Breast epithelium (tissue), 3 donors: ENCODE measurements around the gene TNC.

Experiments
- POLR2A ChIP-seq: fragments of 450-650 bp; IDR thresholded peaks from one replicate; pipeline ENCODE4 v1.6.1; 2016; ENCODE audit warnings: antibody characterized with exemption, mild to moderate bottlenecking, moderate library complexity
- TF ChIP-seq, protein P1 (sequence below), 3 donors: fragments of 450-650 bp; IDR thresholded peaks; one replicate each; pipeline ENCODE4 v1.5.1; 2016 to 2017; ENCODE audit warnings: antibody characterized with exemption in 3 of 3, mild to moderate bottlenecking in 3 of 3, moderate library complexity in 3 of 3

DNA sequence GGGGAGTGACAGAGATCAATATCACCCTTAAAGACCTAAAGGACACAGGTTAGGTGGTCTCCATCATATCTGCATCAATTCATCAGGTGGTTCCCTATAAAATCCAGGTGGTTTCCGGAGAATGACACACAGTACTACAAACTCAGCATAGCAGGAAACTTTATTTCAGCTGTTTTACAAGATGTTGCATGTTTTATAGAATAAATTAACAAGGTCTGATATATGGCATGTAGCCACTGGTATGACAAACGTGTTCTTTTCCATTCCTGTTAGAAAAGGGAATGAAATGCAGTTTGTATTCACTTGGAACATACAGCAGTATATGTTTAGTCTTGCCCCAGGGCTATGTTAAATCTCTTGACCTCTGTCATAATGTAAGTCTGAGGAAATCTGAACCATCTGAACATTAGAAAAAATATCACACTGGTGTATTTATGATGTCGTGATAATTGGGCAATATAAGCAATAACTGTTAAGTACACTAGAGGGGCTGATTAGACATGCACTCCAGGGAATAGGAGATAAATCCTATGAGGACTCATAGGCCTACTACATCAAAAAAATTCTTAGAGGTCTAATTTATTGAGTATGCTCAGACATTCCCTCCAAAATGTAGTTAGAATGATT is 145.3 kb downstream of the TNC start:
- no peak for TF ChIP-seq POLR2A
- TF ChIP-seq, protein P1, sequence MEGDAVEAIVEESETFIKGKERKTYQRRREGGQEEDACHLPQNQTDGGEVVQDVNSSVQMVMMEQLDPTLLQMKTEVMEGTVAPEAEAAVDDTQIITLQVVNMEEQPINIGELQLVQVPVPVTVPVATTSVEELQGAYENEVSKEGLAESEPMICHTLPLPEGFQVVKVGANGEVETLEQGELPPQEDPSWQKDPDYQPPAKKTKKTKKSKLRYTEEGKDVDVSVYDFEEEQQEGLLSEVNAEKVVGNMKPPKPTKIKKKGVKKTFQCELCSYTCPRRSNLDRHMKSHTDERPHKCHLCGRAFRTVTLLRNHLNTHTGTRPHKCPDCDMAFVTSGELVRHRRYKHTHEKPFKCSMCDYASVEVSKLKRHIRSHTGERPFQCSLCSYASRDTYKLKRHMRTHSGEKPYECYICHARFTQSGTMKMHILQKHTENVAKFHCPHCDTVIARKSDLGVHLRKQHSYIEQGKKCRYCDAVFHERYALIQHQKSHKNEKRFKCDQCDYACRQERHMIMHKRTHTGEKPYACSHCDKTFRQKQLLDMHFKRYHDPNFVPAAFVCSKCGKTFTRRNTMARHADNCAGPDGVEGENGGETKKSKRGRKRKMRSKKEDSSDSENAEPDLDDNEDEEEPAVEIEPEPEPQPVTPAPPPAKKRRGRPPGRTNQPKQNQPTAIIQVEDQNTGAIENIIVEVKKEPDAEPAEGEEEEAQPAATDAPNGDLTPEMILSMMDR (IDR thresholded peaks at IDR 0.05), result no peak
